ENCODE measurements around the gene MYO1G.
"Not testable (repeated sequence)": the region's sequence is repeated elsewhere in the genome, so short reads cannot be mapped to it uniquely, and the experiment has no call there.

The MYO1G gene

DNA sequence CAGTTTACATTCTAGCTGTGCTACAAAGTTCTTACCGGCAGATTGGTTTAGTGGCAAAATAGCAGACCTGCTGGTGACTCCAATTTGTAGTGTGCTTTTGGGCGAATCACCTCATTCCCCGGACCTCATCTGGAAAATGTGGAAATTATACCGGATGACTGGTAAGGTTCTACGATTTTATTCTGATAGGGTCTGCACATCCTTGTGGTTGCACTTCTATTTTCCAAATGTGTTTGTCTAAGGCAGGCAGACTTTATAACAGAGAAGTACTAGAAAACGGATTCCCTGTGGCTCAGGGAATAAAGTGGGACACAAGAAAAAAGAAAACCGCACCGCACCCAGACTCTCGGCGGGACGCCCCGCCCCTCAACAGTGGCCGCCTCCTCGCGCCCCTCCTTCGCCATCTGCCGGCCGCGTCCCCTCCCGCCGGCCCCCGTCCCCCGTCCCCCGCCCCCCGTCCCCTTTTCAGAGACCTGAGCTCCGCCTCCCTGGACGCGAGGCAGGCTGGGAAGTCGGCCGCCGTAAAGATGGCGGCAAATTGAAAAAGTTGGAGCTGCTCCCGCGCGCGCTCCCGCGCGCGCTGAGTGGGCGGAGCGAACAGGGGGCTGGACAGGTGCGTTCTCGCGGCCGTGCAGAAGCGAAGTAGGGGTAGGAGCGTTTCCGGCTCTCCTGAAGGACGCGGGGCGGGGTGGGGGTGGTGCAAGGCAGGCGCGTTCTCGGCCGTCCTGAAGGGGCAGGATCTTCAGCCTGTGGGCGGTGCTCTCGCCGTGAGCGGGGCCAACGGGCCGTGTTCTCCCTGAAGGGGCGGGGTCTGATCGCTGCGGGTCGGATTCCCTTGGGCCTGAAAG lies 20.7 kb upstream of the MYO1G start:
- peak; percentile 98 to 100 (median 99) for DNase-seq

GRCh38 chr7:44998153-44998871 lies 19.5 kb upstream of the MYO1G start:
- peak in 1 of 3 experiments; percentile 50 for DNase-seq

GRCh38 chr7:44995555-44996493 lies 17.0 kb upstream of the MYO1G start:
- no peak for DNase-seq

DNA sequence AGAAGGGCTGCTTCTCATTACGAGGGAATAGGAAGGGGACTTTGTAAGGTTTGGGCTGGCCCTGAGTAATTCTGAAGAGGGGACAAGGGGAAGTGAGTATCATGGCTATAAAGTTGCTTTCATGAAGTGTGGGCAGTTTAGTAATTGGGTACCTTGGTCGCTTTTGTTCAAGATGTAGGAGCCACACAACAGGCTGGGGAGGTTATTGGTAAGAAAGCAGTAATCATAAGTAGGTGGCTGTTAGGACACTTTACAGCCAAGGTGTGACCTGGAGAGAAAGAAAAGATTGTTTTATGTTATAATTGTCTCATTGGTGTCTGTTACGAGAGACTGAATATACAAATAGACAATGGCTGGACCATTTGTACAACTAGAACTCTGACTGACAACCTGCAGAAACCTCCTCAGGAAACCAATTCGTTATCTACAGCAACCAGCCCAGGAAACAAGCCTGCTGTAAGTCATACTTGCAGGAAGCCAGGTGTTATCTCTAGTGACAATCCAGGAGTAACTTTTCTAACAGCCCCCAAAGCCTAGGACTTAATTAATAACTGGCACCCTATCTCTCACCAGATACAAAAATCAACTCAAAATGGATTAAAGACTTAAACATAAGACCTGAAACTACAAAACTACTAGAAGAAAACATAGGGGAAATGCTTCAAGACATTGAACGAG lies 16.2 kb upstream of the MYO1G start:
- DNase-seq, result no peak

- not testable (repeated sequence) for DNase-seq
Measured at GRCh38 chr7:44992004-44992795, 13.4 kb upstream of the MYO1G start.

GRCh38 chr7:44990109-44991023 lies 11.6 kb upstream of the MYO1G start:
- DNase-seq, result no peak

- DNase-seq, result no peak
Measured at GRCh38 chr7:44989132-44989531, 10.3 kb upstream of the MYO1G start.

GRCh38 chr7:44988701-44989100 lies 9.9 kb upstream of the MYO1G start:
- no peak for DNase-seq

GRCh38 chr7:44987996-44988395 lies 9.2 kb upstream of the MYO1G start:
- no peak for DNase-seq

- DNase-seq, result no peak
Measured at GRCh38 chr7:44987457-44987856, 8.6 kb upstream of the MYO1G start.

GRCh38 chr7:44986218-44987053 lies 7.6 kb upstream of the MYO1G start:
- peak; percentile 95 to 97 (median 96) for DNase-seq

DNA sequence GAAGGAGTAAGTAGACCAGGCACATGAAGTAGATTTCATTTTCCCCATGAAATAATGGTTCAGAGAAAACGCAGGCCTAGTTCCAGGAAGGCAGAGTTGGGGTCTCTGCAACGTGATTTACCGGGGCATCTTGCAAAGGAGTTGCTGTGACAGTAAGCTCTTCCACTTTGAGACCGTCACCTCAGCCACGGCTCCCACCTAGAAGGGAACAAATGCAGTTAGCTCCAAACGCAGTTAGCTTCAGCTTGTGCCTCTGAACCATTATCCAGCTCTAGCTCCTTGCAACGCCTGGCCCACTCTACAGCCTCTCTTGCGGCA lies 7.0 kb upstream of the MYO1G start:
- DNase-seq, result no peak

DNA sequence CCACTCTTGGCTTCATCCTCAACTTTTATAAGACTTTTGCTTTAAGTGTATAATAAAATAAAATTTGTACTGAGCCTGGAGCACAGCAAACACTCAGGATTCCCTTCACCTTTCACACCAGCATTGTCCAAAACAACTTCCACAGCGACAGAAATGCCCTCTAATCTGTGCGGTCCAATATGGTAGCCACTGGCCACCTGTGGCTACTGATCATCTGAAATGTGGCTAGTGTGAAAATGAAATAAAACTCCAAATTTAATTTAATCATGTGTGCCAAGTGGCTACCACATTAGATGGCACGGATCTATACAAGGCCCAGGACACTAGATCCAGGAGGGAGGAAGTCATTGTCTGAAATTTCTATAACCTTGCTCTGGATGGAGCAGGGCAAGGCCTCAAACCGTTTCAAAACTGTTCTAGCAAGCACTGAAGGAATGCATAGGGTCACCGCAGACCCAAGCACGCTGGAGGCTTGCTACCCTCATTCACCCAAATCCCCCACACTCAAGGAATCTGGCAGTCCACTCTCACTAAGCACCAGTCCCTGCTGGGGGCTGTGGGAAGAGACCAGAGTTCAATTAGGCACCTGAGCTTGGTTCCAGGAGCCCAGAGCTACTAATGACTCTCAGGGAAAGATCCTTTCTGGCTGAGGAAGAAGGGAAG lies 6.3 kb upstream of the MYO1G start:
- no peak for DNase-seq

GRCh38 chr7:44984478-44984758 lies 5.6 kb upstream of the MYO1G start:
- no peak for DNase-seq

- no peak for DNase-seq
Measured at GRCh38 chr7:44983742-44984477, 5.1 kb upstream of the MYO1G start.

GRCh38 chr7:44982970-44983369 lies 4.2 kb upstream of the MYO1G start:
- no peak for DNase-seq

- no peak for DNase-seq
Measured at GRCh38 chr7:44982535-44982923, 3.7 kb upstream of the MYO1G start.

- DNase-seq, result no peak
Measured at GRCh38 chr7:44981035-44981706, 2.4 kb upstream of the MYO1G start.
